ENCODE measurements around the gene EP400.

DNA sequence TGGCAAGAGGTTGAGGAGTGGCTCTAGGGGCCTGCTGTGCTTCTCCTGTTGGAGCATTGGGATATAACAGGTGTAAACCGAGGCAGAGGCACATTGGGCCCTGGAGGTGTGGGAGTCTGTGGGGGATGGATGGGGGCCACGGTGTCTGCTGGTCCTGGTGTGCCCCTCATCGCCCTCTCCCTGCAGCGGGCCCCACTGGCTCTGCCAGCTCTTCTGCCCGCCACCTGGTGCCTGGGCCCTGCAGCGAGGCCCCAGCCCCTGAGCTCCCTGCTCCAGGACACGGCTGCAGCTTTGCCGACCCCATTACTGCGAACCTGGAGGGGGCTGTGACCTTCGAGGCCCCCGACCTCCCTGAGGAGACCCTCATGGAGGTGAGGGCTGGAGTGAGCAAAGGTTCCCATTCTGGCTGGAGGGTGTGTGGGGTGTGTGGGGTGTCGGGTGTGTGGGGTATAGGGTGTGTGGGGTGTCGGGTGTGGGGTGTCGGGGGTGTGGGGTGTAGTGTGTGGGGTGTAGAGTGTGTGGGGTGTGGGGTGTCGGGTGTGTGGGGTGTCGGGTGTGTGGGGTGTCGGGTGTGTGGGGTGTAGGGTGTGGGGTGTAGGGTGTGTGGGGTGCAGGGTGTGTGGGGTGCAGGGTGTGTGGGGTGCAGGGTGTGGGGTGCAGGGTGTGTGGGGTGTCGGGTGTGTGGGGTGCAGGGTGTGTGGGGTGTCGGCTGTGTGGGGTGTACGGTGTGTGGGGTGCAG is 31.3 kb upstream of the EP400 start:
- TF ChIP-seq POLR2A (IDR thresholded peaks at IDR 0.05): no peak
- TF ChIP-seq, protein P1, sequence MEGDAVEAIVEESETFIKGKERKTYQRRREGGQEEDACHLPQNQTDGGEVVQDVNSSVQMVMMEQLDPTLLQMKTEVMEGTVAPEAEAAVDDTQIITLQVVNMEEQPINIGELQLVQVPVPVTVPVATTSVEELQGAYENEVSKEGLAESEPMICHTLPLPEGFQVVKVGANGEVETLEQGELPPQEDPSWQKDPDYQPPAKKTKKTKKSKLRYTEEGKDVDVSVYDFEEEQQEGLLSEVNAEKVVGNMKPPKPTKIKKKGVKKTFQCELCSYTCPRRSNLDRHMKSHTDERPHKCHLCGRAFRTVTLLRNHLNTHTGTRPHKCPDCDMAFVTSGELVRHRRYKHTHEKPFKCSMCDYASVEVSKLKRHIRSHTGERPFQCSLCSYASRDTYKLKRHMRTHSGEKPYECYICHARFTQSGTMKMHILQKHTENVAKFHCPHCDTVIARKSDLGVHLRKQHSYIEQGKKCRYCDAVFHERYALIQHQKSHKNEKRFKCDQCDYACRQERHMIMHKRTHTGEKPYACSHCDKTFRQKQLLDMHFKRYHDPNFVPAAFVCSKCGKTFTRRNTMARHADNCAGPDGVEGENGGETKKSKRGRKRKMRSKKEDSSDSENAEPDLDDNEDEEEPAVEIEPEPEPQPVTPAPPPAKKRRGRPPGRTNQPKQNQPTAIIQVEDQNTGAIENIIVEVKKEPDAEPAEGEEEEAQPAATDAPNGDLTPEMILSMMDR (IDR thresholded peaks at IDR 0.05): no peak
